Heart left ventricle (tissue), 13 donors: Measurements from ENCODE around the gene NELFCD.

Source experiments
- CTCF ChIP-seq, 12 donors: fragments of 200-600 bp; sonication (generic) in 4 of 12; IDR thresholded peaks; one replicate each; pipeline versions ENCODE4 v1.5.0 to v1.8.0; 2018 to 2022; ENCODE audit warnings: antibody characterized with exemption in 12 of 12, mild to moderate bottlenecking in 5 of 12
- POLR2A ChIP-seq, 2 donors: fragments of 450-650 bp; IDR thresholded peaks; one replicate each; pipeline ENCODE4 v1.6.1; 2017; ENCODE audit warnings: antibody characterized with exemption in 2 of 2, mild to moderate bottlenecking in 2 of 2, moderate library complexity in 2 of 2
- donor health status: ischemic (EF 13 %, LVEDD 7.1; RV severe dilation, severe dysfunction).
- donor health status: DM: no; HTN: yes; CAD: no.
- donor health status: DM: no; HTN: no; CAD: no.
- donor health status: ischemic (EF 25% LVEDD 6.9; RV normal size, moderate dysfunction).
- donor health status: ischemic (EF 25% LVEDD 5.7; RV mildly dilated, moderate dysfunction).
- donor health status: ischemic (EF 35%, LVEDD 5.7; RV mildly dilated, moderate dysfunction).
- donor health status: nonischemic (EF 11% LVEDD 7.7; RV severe dilation, severe dysfunction).
- donor health status: DM: yes; HTN: yes; CAD: no.
- donor health status: PGD.
- donor health status: ischemic (EF 29% LVEDD 5.4; RV normal size, mild dysfunction).
- donor health status: nonischemic (EF 23%, LVEDD 6.1; RV moderate dilation, normal function).

GRCh38 chr20:59013959-59014608, 33.0 kb downstream of the NELFCD start:
- TF ChIP-seq CTCF (IDR thresholded peaks at IDR 0.05) (no peak), POLR2A (IDR thresholded peaks at IDR 0.05) (no peak)
